NCI-H1436 (cell line): ENCODE data around the gene CIZ1.

Experiments used
- DNase-seq: peaks from one replicate; lab custom pipeline; 2025; lab: John Stamatoyannopoulos, UW

Gene CIZ1

GRCh38 chr9:128163027-128163515 is 28.3 kb downstream of the CIZ1 start:
- DNase-seq, result no peak

GRCh38 chr9:128162215-128163026 is 29.0 kb downstream of the CIZ1 start:
- no peak for DNase-seq

GRCh38 chr9:128161215-128161902 is 30.0 kb downstream of the CIZ1 start:
- no peak for DNase-seq

GRCh38 chr9:128160603-128160987 is 30.8 kb downstream of the CIZ1 start:
- DNase-seq, result no peak

GRCh38 chr9:128159784-128160602 is 31.4 kb downstream of the CIZ1 start, which contains the start of gene BBLN:
Gene BBLN, plus strand, starts transcription at chr9:128160265. Its CDS starts 143 bp downstream, at chr9:128160408.
- peak; percentile 92 for DNase-seq

GRCh38 chr9:128159522-128159783 is 31.9 kb downstream of the CIZ1 start:
- peak; percentile 49 for DNase-seq

GRCh38 chr9:128155736-128156500 is 35.5 kb downstream of the CIZ1 start:
- DNase-seq, result no peak

GRCh38 chr9:128153947-128154695 is 37.3 kb downstream of the CIZ1 start:
- DNase-seq, result no peak

- DNase-seq, result no peak
Observed at GRCh38 chr9:128153060-128153946, 38.1 kb downstream of the CIZ1 start.

GRCh38 chr9:128152133-128153059 is 39.0 kb downstream of the CIZ1 start:
- no peak for DNase-seq

- DNase-seq, result no peak
Observed at GRCh38 chr9:128151309-128152132, 39.9 kb downstream of the CIZ1 start.

GRCh38 chr9:128150594-128151308 is 40.6 kb downstream of the CIZ1 start:
- peak; percentile 28 for DNase-seq

- DNase-seq, result no peak
Observed at GRCh38 chr9:128149951-128150593, 41.3 kb downstream of the CIZ1 start.

- no peak for DNase-seq
Observed at GRCh38 chr9:128149001-128149701, 42.2 kb downstream of the CIZ1 start, which contains the start of gene LCN2. Gene LCN2, plus strand, starts transcription at chr9:128149453. Its CDS starts 73 bp downstream, at chr9:128149526.

GRCh38 chr9:128148509-128149000 is 42.8 kb downstream of the CIZ1 start:
- DNase-seq, result no peak

- no peak for DNase-seq
Observed at GRCh38 chr9:128146591-128147120, 44.7 kb downstream of the CIZ1 start.
